ENCODE measurements around the gene SOX6.

The SOX6 gene

GRCh38 chr11:16271258-16271657 lies 85.1 kb downstream of the SOX6 start:
- DNase-seq (ENCODE audit: low spot score) = no peak

GRCh38 chr11:16266021-16266420 lies 90.3 kb downstream of the SOX6 start:
- no peak for DNase-seq (ENCODE audit: low spot score)

- no peak for DNase-seq (ENCODE audit: low spot score)
Measured at GRCh38 chr11:16265022-16265421, 91.3 kb downstream of the SOX6 start.

GRCh38 chr11:16262645-16262955 lies 93.7 kb downstream of the SOX6 start:
- no peak for DNase-seq (ENCODE audit: low spot score)

GRCh38 chr11:16261836-16262644 lies 94.3 kb downstream of the SOX6 start:
- no peak for DNase-seq (ENCODE audit: low spot score)

- DNase-seq (ENCODE audit: low spot score) = no peak
Measured at GRCh38 chr11:16252373-16252772, 104.0 kb downstream of the SOX6 start.

- no peak for DNase-seq (ENCODE audit: low spot score)
Measured at GRCh38 chr11:16248248-16248647, 108.1 kb downstream of the SOX6 start.

- DNase-seq (ENCODE audit: low spot score) = no peak
Measured at GRCh38 chr11:16242806-16243205, 113.5 kb downstream of the SOX6 start.

GRCh38 chr11:16240687-16241086 lies 115.7 kb downstream of the SOX6 start:
- DNase-seq (ENCODE audit: low spot score) = no peak

GRCh38 chr11:16239141-16240105 lies 116.9 kb downstream of the SOX6 start:
- DNase-seq (ENCODE audit: low spot score) = no peak

- peak; percentile 49 for DNase-seq (ENCODE audit: low spot score)
Measured at GRCh38 chr11:16226245-16226644, 130.1 kb downstream of the SOX6 start.

- DNase-seq (ENCODE audit: low spot score) = no peak
Measured at GRCh38 chr11:16225623-16226022, 130.7 kb downstream of the SOX6 start.

GRCh38 chr11:16223558-16223957 lies 132.8 kb downstream of the SOX6 start:
- no peak for DNase-seq (ENCODE audit: low spot score)

GRCh38 chr11:16217631-16218030 lies 138.7 kb downstream of the SOX6 start:
- no peak for DNase-seq (ENCODE audit: low spot score)

GRCh38 chr11:16216831-16217230 lies 139.5 kb downstream of the SOX6 start:
- no peak for DNase-seq (ENCODE audit: low spot score)

GRCh38 chr11:16215352-16215751 lies 141.0 kb downstream of the SOX6 start:
- DNase-seq (ENCODE audit: low spot score) = no peak

GRCh38 chr11:16211407-16211806 lies 144.9 kb downstream of the SOX6 start:
- DNase-seq (ENCODE audit: low spot score) = no peak

GRCh38 chr11:16204261-16204660 lies 152.1 kb downstream of the SOX6 start:
- DNase-seq (ENCODE audit: low spot score) = no peak

GRCh38 chr11:16195651-16196050 lies 160.7 kb downstream of the SOX6 start:
- no peak for DNase-seq (ENCODE audit: low spot score)

- peak; percentile 15 for DNase-seq (ENCODE audit: low spot score)
Measured at GRCh38 chr11:16194566-16194965, 161.8 kb downstream of the SOX6 start.

- no peak for DNase-seq (ENCODE audit: low spot score)
Measured at GRCh38 chr11:16193897-16194381, 162.4 kb downstream of the SOX6 start.

- no peak for DNase-seq (ENCODE audit: low spot score)
Measured at GRCh38 chr11:16191868-16192240, 164.5 kb downstream of the SOX6 start.
